Nephron (organoid): ENCODE results near the gene ITGB1.
"Not testable (repeated sequence)": the region's sequence is repeated elsewhere in the genome, so short reads cannot be mapped to it uniquely, and the experiment has no call there.

Source experiments
- H3K27ac Mint-ChIP-seq, 3 experiments: 2 replicates each; pipeline ENCODE4 v1.8.0; 2020; ENCODE audit warnings: mixed read lengths in 3 of 3, mild to moderate bottlenecking in 2 of 3, moderate library complexity in 1 of 3
- H3K27me3 Mint-ChIP-seq: 2 replicates; pipeline ENCODE4 v1.8.0; 2021; ENCODE audit warnings: low read depth, mild to moderate bottlenecking, moderate library complexity, mixed read lengths
- H3K36me3 Mint-ChIP-seq: 2 replicates; pipeline ENCODE4 v1.8.0; 2020; ENCODE audit warnings: low read depth, mixed read lengths
- H3K4me1 Mint-ChIP-seq: 2 replicates; pipeline ENCODE4 v1.8.0; 2020; ENCODE audit warnings: mixed read lengths
- H3K4me3 Mint-ChIP-seq, 3 experiments: 2 replicates each; pipeline ENCODE4 v1.8.0; 2020; ENCODE audit warnings: mild to moderate bottlenecking in 3 of 3, mixed read lengths in 3 of 3, moderate library complexity in 2 of 3
- H3K9me3 Mint-ChIP-seq: 2 replicates; pipeline ENCODE4 v1.8.0; 2020; ENCODE audit warnings: mixed read lengths
- TF ChIP-seq, protein P1 (sequence below), 3 experiments: fragments of 200-600 bp; sonication (generic); IDR thresholded peaks; one replicate each; pipeline ENCODE4 v1.5.0; 2021; ENCODE audit warnings: antibody characterized with exemption in 3 of 3; ENCODE audit not compliant: unreplicated experiment in 3 of 3

ITGB1 gene

GRCh38 chr10:32958085-32959005 lies at the start of gene ITGB1:
ITGB1 (minus strand) TSS chr10:32958230; CDS start chr10:32935558, 22,672 bp downstream.
- Mint-ChIP-seq H3K9me3 (no peaks in the 10 kb centered on the region), H3K27ac (peak within 1 kb of the TSS; percentile 98 to 99 (median 99)), H3K4me1 (peaks cover 61% of the 10 kb centered on the region)

GRCh38 chr10:33006342-33006887 lies 48.4 kb upstream of the ITGB1 start:
- Mint-ChIP-seq H3K4me3 (no peak overlapping the region), H3K9me3 (no peaks in the 10 kb centered on the region), H3K27me3 (peaks cover 10% of the 10 kb centered on the region), H3K36me3 (no peaks in the 10 kb centered on the region), H3K4me1 (peaks cover 15% of the 10 kb centered on the region), H3K27ac (peak overlapping the region in 2 of 3 experiments; percentile 71 to 81)
- TF ChIP-seq, protein P1, sequence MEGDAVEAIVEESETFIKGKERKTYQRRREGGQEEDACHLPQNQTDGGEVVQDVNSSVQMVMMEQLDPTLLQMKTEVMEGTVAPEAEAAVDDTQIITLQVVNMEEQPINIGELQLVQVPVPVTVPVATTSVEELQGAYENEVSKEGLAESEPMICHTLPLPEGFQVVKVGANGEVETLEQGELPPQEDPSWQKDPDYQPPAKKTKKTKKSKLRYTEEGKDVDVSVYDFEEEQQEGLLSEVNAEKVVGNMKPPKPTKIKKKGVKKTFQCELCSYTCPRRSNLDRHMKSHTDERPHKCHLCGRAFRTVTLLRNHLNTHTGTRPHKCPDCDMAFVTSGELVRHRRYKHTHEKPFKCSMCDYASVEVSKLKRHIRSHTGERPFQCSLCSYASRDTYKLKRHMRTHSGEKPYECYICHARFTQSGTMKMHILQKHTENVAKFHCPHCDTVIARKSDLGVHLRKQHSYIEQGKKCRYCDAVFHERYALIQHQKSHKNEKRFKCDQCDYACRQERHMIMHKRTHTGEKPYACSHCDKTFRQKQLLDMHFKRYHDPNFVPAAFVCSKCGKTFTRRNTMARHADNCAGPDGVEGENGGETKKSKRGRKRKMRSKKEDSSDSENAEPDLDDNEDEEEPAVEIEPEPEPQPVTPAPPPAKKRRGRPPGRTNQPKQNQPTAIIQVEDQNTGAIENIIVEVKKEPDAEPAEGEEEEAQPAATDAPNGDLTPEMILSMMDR (IDR thresholded peaks at IDR 0.05; ENCODE audit: unreplicated experiment in 3 of 3): no peak

More at GRCh38 chr10:32958085-32959005, at the start of gene ITGB1:
- no peaks in the 10 kb centered on the region for H3K27me3 Mint-ChIP-seq
- no peaks in the 10 kb centered on the region for H3K36me3 Mint-ChIP-seq
- TF ChIP-seq, protein P1 (IDR thresholded peaks at IDR 0.05; ENCODE audit: unreplicated experiment in 3 of 3): no peak
- H3K4me3 Mint-ChIP-seq: peak within 1 kb of the TSS; percentile 95 to 99 (median 96)

GRCh38 chr10:33005322-33006301 lies 47.6 kb upstream of the ITGB1 start:
- TF ChIP-seq, protein P1 (IDR thresholded peaks at IDR 0.05; ENCODE audit: unreplicated experiment in 3 of 3): no peak
- H3K27me3 Mint-ChIP-seq: peaks cover 6% of the 10 kb centered on the region
- H3K4me1 Mint-ChIP-seq: peaks cover 15% of the 10 kb centered on the region
- H3K36me3 Mint-ChIP-seq: no peaks in the 10 kb centered on the region
- peak overlapping the region; percentile 70 to 84 (median 78) for H3K4me3 Mint-ChIP-seq
- H3K27ac Mint-ChIP-seq: peak overlapping the region; percentile 71 to 81 (median 73)
- no peaks in the 10 kb centered on the region for H3K9me3 Mint-ChIP-seq

DNA sequence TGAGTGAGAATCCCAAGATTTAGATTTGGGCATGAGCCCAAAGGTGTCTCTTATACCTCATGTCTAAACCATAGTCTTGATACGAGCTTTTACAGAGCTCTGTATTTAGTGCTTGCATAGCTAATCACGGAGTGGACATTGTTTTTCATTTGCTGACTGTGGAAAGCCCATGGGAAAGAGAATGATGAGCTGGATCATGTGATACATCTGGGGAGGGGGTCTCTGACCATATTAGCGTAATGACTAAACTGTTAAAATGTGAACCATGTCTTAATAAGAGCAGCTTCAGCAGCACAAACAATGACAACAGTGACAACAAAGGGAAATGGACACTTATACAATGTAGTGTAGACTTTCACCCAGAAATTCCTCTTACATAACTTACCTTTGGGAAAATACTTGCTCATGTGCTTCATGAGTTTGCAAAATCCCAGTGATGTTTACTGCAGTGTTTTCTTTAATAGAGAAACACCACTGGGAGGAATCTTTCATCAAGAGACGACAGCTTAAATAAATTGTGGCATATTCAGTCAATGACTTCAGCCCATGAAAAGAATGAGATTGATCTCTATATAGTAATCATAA lies 44.0 kb upstream of the ITGB1 start:
- Mint-ChIP-seq H3K36me3 (no peaks in the 10 kb centered on the region), H3K9me3 (peaks cover 3% of the 10 kb centered on the region), H3K27me3 (no peaks in the 10 kb centered on the region), H3K27ac (no peak overlapping the region), H3K4me3 (no peak overlapping the region), H3K4me1 (peaks cover 9% of the 10 kb centered on the region)
- TF ChIP-seq, protein P1 (IDR thresholded peaks at IDR 0.05; ENCODE audit: unreplicated experiment in 3 of 3): no peak

GRCh38 chr10:32998060-32998581 lies 40.1 kb upstream of the ITGB1 start:
- not testable (repeated sequence) for H3K4me1 Mint-ChIP-seq, H3K27ac Mint-ChIP-seq, H3K4me3 Mint-ChIP-seq, H3K27me3 Mint-ChIP-seq, H3K9me3 Mint-ChIP-seq, H3K36me3 Mint-ChIP-seq
